Raji (cell line): ENCODE data around the gene HBG2.

Experiments used
- POLR2A ChIP-seq: IDR thresholded peaks from 2 replicates; pipeline ENCODE4 v1.6.1; 2011; ENCODE audit warnings: low read depth, low read length, control low read depth; ENCODE audit not compliant: insufficient read depth

Gene HBG2

GRCh38 chr11:5285703-5286340 lies 31.2 kb upstream of the HBG2 start:
- TF ChIP-seq POLR2A = no peak

GRCh38 chr11:5284637-5285036 lies 30.1 kb upstream of the HBG2 start:
- TF ChIP-seq POLR2A = no peak

- TF ChIP-seq POLR2A = no peak
Measured at GRCh38 chr11:5283882-5284281, 29.3 kb upstream of the HBG2 start.

GRCh38 chr11:5283086-5283485 lies 28.5 kb upstream of the HBG2 start:
- TF ChIP-seq POLR2A = no peak

- TF ChIP-seq POLR2A = no peak
Measured at GRCh38 chr11:5282628-5283027, 28.0 kb upstream of the HBG2 start.

- TF ChIP-seq POLR2A = no peak
Measured at GRCh38 chr11:5281596-5281995, 27.0 kb upstream of the HBG2 start.

GRCh38 chr11:5280582-5281102 lies 26.1 kb upstream of the HBG2 start:
- TF ChIP-seq POLR2A = no peak

DNA sequence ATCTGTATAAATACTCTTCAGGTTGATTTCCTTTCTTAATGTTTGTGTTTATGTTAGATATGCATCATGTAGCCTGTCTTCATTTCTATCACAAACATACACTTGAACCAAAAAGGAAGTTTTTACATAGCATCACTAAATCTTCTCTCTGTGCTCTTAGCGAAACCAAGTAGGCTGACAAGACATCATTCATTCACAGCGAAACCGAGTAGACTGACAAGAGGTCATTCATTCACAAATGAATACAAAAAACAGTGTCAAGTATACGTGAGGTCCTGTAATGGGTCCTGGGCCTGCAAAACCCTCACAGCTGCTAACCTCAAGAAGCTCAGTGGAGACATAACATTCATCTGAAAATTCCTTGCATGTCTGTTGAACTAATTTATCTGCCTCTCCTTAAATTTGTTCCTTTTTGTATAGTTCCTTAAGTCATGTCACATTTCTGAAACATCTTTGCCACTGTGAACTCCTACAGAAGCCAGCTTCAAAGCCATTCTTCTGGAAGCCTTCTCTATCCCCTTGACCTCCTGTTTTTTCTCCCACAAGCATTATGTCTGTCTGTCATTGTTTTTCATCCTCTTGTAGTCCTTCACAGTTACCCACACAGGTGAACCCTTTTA lies 25.0 kb upstream of the HBG2 start:
- TF ChIP-seq POLR2A = no peak

- no peak for TF ChIP-seq POLR2A
Measured at GRCh38 chr11:5277807-5278382, 23.3 kb upstream of the HBG2 start.

DNA sequence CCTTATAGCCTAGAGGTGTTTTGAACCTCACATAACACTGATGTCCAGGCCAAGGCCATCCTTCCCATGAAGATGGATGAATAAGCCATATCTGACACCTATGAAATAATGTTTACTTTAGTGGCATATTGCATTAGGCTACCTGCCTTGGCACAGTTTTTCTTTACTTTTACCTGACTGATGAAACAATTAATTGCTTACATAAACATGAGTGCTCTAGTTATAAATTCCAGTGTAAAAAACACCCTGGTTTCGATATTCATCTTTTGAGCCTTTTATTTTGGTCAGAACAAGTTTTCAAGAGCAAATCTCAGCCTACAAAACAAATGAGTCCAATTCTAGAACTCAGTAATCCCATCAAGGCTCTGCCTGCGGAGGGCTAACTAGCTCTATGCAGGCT lies 22.1 kb upstream of the HBG2 start:
- TF ChIP-seq POLR2A = no peak

DNA sequence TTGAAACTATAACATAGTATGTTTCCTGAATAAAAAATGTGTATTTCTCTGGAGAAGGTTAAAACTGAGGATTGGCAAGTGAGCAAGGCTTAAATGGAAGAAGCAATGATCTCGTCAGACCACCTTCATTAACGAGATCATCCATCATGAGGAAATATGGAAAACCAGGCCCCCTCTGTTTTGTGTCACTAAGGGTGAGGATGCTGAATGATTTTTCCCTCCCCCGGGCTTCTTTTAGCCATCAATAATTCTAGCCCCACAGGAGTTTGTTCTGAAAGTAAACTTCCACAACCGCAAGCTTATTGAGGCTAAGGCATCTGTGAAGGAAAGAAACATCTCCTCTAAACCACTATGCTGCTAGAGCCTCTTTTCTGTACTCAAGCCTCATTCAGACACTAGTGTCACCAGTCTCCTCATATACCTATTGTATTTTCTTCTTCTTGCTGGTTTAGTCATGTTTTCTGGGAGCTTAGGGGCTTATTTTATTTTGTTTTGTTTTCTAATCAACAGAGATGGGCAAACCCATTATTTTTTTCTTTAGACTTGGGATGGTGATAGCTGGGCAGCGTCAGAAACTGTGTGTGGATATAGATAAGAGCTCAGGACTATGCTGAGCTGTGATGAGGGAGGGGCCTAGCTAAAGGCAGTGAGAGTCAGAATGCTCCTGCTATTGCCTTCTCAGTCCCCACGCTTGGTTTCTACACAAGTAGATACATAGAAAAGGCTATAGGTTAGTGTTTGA lies 21.0 kb upstream of the HBG2 start:
- TF ChIP-seq POLR2A = no peak

DNA sequence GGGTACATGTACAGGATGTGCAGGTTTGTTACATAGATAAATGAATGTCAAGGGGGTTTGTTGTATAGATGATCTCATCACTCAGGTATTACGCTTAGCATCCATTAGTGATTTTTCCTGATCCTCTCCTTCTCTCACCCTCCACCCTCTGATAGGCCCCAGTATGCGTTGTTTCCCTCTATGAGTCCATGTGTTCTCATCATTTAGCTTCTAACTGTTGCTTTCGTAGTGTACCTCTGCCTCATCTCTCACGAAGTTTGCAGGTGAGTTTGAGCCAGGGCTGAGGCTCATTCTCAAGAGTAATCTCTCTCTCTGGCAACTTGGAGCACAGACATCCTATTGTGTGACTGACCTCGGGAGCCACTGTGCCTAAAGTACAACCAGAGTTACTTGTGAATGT lies 19.8 kb upstream of the HBG2 start:
- no peak for TF ChIP-seq POLR2A

GRCh38 chr11:5272395-5273017 lies 17.9 kb upstream of the HBG2 start:
- TF ChIP-seq POLR2A = no peak

DNA sequence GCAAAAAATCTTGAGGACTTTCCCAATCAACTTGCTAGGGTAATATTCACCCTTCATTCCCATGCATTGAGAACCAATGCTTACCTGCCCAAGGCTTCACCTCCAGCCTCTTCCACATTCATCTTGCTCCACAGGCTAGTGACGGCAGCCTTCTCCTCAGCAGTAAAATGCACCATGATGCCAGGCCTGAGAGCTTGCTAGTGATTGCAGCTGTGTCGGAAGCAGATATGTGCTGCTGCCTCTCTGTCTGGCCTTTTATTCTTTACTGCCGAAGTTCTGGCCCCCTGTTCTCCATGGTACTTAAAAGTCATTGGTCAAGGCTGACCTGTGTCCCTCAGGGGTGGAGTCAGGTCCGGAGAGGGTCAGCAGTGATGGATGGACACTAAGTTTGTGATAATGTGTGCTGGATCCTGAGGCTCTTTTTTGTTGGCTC lies 15.2 kb upstream of the HBG2 start, which contains the start of gene HBE1:
Gene HBE1, minus strand, starts transcription at position 231 of the 433 bp plus-strand sequence. Its CDS starts 55 bp downstream, at position 176.
- TF ChIP-seq POLR2A = no peak

GRCh38 chr11:5267033-5267563 lies 12.5 kb upstream of the HBG2 start:
- no peak for TF ChIP-seq POLR2A

GRCh38 chr11:5266609-5267008 lies 12.0 kb upstream of the HBG2 start:
- no peak for TF ChIP-seq POLR2A

- TF ChIP-seq POLR2A = no peak
Measured at GRCh38 chr11:5265832-5266231, 11.3 kb upstream of the HBG2 start.
